DLD1 (cell line): Measurements from ENCODE around the gene ADAMTS9.

Source experiments
- in situ Hi-C: cut with HindIII; loops from 2 replicates; pipeline ENCODE4 v1.10.0; 2017; ENCODE audit warnings: low sequenced_read_pairs

Gene ADAMTS9

DNA sequence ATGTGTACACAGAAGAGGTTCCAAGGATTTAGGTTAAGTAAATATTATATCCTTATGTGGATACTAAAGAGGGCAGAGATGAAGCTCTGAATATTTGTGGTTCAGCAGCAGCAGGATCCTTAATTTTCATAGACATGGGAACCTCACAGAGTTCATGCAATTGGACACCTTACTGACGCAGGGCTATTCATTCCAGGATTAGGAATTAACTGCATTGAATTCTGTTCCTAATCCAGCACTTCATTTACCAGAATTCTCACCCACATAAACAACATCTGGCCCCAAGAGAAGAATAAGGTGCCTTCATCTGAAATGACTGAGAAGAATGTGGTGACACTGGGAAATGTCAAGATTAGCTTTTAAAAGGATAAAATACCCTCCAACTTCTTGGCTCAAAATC lies 62.4 kb downstream of the ADAMTS9 start:
- in situ Hi-C loops, result no loop called here

DNA sequence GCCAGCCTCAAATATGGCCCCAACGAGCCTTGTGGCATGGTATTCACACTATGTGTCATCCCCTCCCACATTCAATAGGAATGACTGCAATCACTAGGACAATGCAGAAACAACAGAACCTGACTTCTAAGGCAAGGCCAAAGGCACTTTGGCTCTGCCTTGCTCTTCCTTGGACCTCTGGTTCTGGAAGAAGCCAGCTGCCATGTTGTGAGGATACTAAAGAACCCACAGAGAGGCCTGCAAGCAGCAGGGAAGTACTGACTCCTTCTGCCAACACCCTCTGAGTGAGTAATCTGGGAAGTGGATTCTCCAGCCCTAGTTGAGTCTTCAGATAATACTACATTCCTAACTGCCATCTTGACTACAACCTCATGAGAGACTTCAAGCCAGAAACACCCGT lies 64.7 kb downstream of the ADAMTS9 start:
- in situ Hi-C loops, result no loop called here

DNA sequence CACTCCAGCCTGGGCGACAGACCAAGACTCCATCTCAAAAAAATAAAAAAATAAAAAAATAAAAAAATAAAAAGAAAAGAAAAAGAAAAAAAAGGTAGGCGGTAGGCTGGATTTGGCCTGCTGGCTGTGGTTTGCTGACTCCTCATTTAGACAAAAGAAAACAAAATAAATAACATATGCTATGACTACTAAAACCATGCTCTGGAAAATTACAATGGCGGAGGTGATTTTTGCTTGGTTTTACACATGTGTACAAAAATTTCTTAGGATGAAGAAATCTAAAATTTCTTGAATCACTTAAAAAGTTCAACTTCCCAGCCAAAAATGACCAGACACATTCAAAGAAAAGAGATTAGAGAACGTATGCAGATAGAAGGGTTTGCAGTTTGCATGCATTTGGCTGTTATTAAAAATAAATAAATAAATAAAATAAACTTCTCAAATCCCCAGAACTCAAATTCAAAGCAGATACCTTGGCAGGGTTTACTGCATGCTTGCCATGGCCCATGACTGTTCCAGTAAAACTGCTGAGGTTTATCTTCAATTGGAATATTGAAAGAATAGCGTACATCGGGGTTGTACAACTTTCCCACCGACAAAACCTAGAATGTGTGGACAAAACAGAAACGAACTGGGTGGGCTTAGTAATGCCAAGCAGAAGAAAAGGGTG lies 65.9 kb downstream of the ADAMTS9 start:
- in situ Hi-C loops, result no loop called here

DNA sequence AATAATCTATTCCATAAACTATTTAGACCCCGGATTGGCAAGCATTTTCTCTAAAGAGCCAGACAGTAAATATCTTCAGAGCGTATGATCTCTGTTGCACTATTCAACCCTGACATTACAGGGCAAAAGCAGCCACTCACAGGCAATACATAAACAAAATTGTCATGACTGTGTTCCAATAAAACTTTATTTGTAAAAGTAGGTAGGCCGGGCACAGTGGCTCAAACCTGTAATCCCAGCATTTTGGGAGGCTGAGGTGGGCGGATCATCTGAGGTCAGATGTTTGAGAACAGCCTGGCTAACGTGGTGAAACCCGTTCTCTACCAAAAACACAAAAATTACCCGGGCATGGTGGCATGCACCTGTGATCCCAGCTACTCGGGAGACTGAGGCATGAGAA lies 66.5 kb downstream of the ADAMTS9 start:
- in situ Hi-C loops, result no loop called here

DNA sequence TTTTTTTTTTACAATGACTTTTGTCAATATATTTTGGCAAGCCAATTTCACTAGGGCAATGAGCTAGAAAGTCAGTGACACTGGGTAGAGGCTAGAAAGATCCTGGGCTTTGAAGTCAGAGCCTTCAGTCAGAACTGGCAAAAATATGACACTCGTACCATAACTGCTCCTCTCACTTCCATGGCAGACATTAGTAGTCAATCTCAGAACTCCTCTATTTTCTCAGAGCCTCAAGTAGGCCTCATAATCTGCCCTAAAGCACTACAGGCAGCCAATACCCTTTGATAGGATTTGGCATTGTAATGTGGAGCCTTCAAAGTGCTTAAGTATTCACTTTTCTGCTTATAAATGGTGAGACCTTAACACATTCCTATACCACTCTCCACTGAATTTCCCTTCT lies 67.8 kb downstream of the ADAMTS9 start:
- in situ Hi-C loops, result no loop called here

DNA sequence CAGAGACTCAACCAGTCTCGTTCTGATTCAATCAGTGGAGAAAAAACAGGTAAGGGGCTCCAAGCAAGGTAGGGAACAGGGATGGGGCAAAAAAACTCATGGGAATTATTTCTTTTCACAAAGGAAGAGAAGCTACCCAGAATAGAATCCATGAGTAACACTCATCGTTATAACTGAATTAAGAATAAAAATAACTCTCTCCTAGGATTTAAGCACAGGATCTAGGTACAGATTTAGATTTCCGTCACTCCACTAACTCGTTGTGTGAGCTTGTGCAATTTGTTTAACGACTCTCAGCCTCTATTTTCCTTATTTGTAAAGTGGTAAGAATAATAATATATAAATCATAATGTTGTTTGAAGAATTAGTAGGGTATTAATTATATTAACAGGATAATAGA lies 68.6 kb downstream of the ADAMTS9 start:
- in situ Hi-C loops, result no loop called here

DNA sequence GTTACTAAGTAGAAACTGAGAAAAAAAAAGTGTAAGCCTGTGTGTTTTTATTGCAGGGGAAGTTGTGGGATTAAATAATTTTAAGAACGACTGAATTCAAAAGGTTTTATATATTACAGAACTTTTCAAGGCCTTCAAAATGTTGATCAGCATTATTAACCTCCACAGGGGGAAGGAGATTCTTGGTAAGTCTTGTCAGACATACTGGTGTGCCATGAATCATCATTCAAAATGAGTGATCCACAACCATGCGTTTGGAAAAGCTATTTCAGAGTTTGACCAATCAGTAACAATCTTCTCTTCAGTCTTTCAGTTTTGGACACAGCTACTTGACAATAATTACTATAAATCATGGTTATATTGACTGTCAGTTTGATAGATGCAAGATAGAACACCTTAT lies 70.2 kb downstream of the ADAMTS9 start:
- in situ Hi-C loops, result no loop called here

DNA sequence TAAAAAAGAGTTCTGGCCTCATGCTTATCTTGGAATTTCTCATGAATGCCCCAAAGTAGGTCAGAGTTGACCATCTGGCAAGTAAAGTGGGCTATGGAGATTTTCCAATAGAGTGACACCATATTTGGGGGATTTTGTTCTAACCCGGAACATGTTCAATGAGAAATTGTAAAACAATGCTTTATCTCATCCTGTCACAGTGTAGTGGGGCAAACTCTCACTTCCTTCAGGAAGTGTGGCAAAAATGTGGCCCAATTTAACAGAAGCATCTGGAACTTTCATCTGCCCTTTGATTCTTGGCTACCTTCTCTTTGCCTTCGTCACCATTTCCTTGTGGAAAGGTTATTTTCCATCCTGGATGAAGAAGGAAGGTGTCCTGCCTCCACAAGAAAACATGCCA lies 70.8 kb downstream of the ADAMTS9 start:
- in situ Hi-C loops, result no loop called here

DNA sequence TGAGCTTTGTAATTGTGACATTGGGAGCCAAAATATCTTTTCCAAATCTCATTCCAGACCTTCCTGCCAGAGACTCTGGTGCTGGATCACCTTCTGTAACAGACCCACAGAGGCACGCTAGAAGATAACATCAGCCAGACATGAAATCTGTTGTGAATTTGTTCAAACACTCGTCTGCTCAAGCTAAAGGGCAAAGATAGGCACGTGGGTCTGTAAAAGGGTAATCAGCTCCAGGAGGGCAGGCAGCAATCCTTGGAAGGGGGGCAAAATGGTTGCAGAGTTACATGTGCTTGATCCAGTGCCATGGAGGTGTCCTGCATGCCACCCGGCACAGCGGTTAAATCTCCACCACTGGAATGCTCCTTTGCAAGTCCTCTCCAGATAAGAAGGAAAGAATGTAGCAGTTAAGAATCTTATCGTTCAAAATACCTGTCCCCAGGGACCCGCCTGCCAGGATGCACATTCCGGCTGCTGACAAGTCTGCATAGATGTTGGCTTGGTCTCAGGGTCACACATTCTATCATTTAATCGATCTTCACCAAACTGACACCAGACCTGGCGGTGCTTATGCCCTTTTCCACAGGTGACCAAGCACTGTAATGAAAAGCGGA lies 74.8 kb downstream of the ADAMTS9 start:
- in situ Hi-C loops, result no loop called here

DNA sequence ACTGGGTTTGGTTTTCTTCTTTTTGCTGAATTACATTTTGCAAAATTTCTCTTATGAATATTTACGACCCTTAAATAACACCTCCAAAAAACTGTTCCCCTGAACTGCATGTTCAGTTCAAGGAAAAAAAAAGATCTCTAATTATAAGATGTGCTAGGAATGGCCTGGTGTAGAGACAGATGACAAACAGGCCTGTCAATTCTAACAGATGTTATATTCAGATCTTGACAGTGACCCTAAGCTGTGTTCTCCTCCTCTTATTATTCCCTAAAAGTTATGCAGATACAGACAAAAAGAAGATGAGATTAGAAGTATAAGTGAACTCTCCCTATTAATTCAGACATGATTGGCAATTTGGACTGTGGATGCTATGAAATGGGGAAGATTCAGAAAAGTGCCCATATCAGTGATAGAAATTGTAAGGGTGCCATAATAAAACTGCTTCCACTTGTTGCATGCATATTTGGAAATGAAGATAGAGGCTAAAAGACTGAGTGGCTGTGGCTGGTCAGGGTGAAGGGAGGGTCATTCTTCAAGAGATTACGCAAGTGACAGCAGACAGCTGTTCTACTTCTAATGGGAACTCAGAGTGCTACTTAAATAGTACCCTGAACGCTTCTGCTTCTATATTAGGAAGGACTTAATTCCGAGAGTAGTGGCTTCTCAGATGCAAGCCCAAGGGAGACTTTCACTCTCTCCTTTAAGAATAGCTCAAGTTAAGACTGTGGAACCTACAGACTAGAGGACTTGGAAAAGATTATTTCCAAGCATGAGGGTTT lies 75.5 kb downstream of the ADAMTS9 start:
- in situ Hi-C loops, result no loop called here

DNA sequence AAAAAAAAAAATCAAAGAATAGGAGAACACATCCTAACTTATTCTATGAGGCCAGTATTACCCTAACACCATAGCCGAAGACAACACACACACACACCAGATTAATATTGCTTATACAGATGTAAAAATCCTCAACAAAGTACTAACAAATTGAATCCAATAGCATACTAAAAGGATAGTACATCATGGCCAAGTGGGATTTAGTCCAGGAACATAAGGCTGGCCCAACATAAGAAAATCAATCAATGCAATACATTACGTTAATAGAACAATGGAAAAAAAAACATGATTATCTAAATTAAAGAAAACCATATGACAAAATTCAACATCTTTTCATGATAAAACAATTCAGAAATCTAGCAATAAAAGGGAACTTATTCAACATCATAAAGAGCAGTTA lies 79.1 kb downstream of the ADAMTS9 start:
- in situ Hi-C loops, result no loop called here

DNA sequence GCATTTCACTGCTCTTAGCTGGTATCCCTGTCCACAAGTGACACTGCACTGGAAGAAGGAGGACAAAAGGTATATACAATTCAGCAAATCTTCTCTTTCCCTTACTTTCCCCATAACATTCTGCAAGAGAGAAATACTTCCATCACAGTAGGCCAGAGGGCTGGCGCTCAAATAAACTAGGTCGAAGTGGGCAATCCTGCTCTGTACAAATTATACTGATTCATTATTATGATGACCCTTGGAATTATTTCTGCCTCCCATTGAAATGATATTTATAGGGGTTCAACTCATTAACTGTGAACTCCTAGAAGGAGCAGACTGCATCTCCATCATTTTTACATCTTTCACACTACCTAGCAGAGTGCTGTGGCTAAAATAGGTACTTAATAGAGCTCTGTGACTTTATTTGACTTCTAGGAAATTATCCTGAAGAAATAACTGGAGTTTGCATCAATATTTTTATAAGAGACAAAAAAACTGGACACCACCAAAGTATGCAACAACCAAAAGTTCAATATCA lies 80.7 kb downstream of the ADAMTS9 start:
- in situ Hi-C loops, result no loop called here

DNA sequence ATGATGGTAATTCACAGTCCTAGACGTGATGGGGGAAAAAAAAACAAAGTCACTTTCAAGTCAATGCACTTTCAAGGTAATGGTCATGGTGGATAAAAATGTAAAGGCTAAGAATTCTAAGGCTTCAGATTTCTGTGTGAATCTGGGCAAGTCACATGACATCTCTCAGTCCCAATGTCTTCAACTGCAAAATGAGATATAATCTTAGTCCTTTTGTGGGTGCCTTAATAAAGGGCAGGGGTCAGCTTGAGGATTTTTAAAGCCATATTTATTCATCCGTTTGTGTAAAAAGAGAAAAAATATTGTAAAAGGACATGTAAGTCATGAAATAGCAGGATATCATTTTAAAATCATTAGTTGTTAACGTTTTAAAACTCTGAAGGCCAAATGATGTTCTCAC lies 83.5 kb downstream of the ADAMTS9 start:
- in situ Hi-C loops, result no loop called here

DNA sequence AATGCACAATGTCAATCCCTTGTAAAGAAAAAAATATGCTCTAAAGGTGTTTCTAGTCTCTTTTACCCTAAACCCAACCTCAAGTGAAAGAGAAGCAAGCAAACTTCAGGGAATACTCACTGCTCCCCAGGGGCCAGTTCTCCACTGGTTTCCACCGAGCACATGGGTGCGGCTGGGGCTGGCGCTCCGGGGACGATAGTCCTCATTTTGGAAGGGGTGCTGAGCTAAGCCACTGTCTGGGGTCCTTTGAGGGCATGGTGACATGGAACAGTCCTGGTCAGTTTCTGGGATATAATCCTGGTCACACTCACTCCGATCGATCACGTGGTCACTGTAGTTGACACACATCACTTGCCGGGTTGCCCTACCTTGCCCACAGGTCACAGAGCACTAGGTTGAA lies 86.0 kb downstream of the ADAMTS9 start:
- in situ Hi-C loops, result no loop called here

DNA sequence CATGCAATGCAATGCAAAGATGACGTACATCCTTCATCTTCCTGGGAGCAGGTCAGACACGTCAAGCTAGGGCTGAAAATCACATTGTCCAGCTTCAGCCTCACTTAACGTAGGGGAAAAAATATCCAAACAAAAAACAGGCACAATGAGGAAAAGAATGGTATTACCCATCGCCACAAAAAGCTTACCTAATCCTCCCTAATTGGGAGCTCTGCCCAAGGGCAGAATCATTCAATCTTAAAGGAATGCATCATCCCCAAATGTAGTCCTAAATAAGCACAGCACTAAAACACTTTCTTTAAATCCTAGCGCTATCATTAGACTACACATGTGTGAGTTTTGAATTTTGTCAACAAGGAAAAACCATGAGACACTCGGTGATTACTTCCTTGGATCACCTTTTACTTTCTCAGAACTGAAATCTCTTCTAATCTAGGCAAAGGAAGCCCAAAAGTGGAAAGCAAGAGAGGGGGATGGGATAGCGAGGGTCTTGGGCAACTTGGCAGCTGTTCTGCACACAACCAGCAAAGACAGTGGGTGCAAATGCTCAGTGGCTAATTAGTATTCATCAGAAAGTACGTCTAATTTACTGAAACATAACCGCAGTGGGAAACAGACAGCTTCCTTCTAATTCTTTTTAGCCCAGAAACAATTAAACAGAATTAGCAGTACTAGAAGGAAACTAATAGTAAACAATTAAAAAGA lies 87.4 kb downstream of the ADAMTS9 start:
- in situ Hi-C loops, result no loop called here

DNA sequence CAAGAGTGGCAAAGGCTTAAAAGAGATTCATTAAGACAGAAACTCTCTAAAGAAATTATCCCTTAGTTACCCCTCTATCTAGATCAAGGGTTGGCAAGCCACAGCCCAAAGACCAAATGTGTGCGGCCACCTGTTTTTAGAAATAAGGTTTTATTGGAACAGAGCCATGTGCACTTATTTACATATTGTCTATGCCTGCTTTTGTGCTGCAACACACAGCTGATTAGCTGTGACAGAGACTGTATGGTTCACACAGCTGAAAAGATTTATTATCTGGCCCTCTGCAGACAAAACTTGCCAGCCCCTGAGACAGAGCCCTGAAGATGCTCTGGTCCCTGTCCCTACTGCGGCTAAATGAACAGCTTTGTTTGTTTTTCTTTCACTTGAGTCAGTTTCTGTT lies 88.1 kb downstream of the ADAMTS9 start:
- in situ Hi-C loops, result no loop called here

DNA sequence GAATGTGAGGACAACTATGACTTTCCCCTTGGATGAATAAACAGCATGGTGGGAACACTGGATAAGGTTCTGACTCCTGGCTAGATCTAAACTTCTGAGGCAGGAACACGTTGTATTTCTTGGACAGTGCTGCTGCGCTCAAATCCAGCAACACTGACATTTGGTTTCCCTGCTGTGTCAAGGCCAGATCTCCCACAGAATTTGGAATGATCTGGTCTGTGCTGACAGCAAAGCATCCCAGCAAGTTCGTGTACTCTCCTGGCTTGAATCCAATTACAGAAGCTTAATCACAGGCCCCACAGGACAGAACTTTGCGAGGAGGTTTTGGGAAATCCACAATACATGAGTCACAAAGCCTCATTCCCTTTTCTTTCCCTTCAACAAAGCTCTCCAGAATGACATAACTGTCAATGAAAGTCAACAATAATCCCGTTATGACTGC lies 92.5 kb downstream of the ADAMTS9 start:
- in situ Hi-C loops, result no loop called here

DNA sequence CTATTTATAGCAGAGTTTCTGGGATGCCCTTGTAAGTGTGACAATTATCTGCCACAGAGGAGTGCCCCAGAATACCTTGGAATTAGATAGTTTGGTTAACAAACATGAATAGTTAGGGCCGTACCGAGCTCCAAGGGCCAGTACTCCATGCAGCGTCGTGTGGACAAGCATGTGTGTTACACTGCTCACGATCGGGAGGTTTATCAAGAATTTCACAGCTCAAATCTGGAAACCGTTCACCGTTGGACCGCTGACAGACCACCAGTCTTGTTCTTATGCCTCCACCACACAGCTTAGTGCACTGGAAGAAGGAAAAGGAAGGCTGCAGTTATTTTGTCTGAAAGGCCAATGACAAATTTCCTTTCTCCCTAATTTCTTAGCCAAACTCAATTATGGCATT lies 93.7 kb downstream of the ADAMTS9 start:
- in situ Hi-C loops, result no loop called here

DNA sequence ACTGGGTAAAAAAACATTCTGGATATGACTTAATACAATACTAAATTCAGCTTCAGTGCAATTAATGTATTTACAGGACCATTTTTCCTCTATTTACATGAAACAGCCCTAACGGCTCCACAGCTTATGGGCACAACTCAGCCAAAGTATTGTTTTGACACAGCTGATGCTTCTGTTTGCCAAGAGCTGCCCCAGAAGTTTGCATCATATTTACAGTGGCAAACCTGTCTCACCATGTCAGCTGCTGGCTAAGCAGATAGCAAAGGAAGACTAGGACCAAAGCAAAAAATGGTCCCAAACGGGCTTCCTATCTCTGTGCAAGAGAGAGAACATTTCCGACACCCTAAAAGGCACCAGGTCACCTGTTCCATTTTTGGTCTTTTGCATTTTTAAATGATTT lies 94.5 kb downstream of the ADAMTS9 start:
- in situ Hi-C loops, result no loop called here

DNA sequence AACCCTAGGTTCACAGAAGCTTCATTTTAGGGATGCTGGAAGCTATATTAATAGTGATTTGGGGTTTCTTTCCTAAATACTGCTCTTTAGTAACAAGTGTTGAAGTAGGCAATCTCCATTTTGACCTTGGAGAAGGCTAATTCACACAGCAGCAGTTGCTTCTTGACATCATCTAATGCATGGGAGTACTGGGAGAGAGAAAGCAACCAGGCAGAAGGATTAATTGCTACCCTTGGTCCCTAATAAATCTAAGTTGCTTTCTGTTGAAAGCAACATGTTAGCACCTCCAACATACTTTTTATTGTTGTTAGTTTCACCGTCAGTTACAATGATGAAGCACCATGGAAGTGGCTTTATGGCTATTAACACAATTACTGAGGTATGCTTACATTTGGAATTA lies 96.2 kb downstream of the ADAMTS9 start:
- in situ Hi-C loops, result no loop called here

DNA sequence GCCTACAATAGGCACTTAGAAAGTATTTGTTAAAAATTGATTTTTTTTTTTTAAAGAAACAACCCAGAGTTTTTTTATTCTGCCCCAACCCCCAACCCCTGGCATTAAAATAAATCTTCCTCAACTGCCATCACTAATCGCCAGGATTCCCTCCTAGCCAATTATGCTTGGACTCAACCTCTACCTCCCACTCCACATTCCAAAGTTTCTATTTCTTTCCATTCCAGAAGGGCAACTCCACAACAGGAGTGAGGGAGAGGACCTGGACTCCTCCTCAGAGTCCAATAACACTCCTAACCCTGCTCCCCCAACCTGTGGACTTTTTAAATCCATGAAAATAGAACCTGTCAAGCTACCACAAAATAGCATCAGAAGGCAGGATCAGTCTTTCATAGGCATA lies 99.4 kb downstream of the ADAMTS9 start:
- in situ Hi-C loops, result no loop called here
